H1 (cell line): Measurements from ENCODE around the gene MKRN1. TPM values are rescaled to one million over a fixed set of nuclear protein-coding genes. Genes with fewer than 3 reads are reported as not detected.

Source experiments
- CTCF ChIA-PET: fragments of 300-600 bp; sonication (Branson Sonifier 250); formaldehyde crosslinking; loops from one replicate; lab custom pipeline; 2021; ENCODE audit not compliant: partially characterized antibody; lab: Charles Lee
- POLR2A ChIA-PET: fragments of 300-600 bp; sonication (Branson Sonifier 250); formaldehyde crosslinking; loops from one replicate; lab custom pipeline; 2021; ENCODE audit warnings: inconsistent platforms; ENCODE audit not compliant: partially characterized antibody; lab: Charles Lee
- DNase-seq, 2 experiments: peaks; one replicate each; pipeline versions ENCODE4 v3.0.0 to v3.0.0-alpha.2; 2010 to 2022; ENCODE audit warnings: low spot score in 2 of 2, low read depth in 1 of 2, mixed read lengths in 1 of 2
- FAIRE-seq: peaks from 2 replicates; lab custom pipeline; 2011; peaks lifted over from hg19 to GRCh38; lab: Jason Lieb, UNC
- H2AFZ ChIP-seq: 2 replicates; pipeline ENCODE4 v1.8.1; 2012; ENCODE audit warnings: low read length, inconsistent platforms
- H2AK5ac ChIP-seq: 2 replicates; pipeline ENCODE4 v1.6.1; 2013; ENCODE audit warnings: low read depth, low read length
- H2BK120ac ChIP-seq: replicated peaks from 2 replicates; pipeline ENCODE3; 2013; ENCODE audit warnings: low read depth, low read length, inconsistent platforms
- H2BK12ac ChIP-seq: 2 replicates; pipeline ENCODE4 v1.6.1; 2013; ENCODE audit warnings: low read depth, low read length
- H2BK15ac ChIP-seq: 2 replicates; pipeline ENCODE4 v1.6.1; 2013; ENCODE audit warnings: low read length
- H2BK20ac ChIP-seq: 2 replicates; pipeline ENCODE4 v1.6.1; 2013; ENCODE audit warnings: low read length
- H2BK5ac ChIP-seq: 2 replicates; pipeline ENCODE4 v1.6.1; 2013; ENCODE audit warnings: low read depth, low read length
- H3K14ac ChIP-seq: 2 replicates; pipeline ENCODE4 v1.6.1; 2013; ENCODE audit warnings: inconsistent platforms; ENCODE audit not compliant: insufficient read length
- H3K18ac ChIP-seq: 2 replicates; pipeline ENCODE4 v1.6.1; 2013; ENCODE audit warnings: low read length; ENCODE audit errors: extremely low read depth
- H3K23ac ChIP-seq: 2 replicates; pipeline ENCODE4 v1.6.1; 2013; ENCODE audit warnings: inconsistent platforms; ENCODE audit not compliant: insufficient read length
- H3K23me2 ChIP-seq: 2 replicates; pipeline ENCODE4 v1.6.1; 2013; ENCODE audit warnings: low read depth, low read length
- H3K27ac ChIP-seq: 2 replicates; pipeline ENCODE4 v1.6.1; 2011; ENCODE audit warnings: low read depth, low read length, inconsistent platforms
- H3K27me3 ChIP-seq, 4 experiments: replicated peaks in 1 of 4; 1 replicate in 1 of 4; 2 replicates in 3 of 4; pipeline versions ENCODE4 v1.6.1 to v1.8.1; 2011 to 2013; ENCODE audit warnings: low read length in 3 of 4, mild to moderate bottlenecking in 3 of 4, inconsistent platforms in 2 of 4, mixed read lengths in 2 of 4, moderate library complexity in 1 of 4; ENCODE audit not compliant: control insufficient read depth in 3 of 4, insufficient read depth in 3 of 4; ENCODE audit errors: extremely low read depth in 1 of 4
- H3K36me3 ChIP-seq, 4 experiments: 2 replicates each; pipeline versions ENCODE4 v1.6.1 to v1.8.1; 2011 to 2013; ENCODE audit warnings: mild to moderate bottlenecking in 4 of 4, low read length in 3 of 4, moderate library complexity in 2 of 4, control low read depth in 1 of 4, inconsistent platforms in 1 of 4; ENCODE audit not compliant: insufficient read depth in 4 of 4, control insufficient read depth in 2 of 4
- H3K4ac ChIP-seq: replicated peaks from 2 replicates; pipeline ENCODE3; 2013; ENCODE audit warnings: low read length, low read depth, mixed read lengths, inconsistent platforms; ENCODE audit not compliant: insufficient read length
- H3K4me1 ChIP-seq, 4 experiments: replicated peaks in 1 of 4; 1 replicate in 1 of 4; 2 replicates in 3 of 4; pipeline versions ENCODE4 v1.6.1 to v1.8.1; 2011 to 2013; ENCODE audit warnings: low read length in 3 of 4, inconsistent platforms in 2 of 4, mixed read lengths in 1 of 4; ENCODE audit not compliant: insufficient read depth in 4 of 4, control insufficient read depth in 3 of 4
- H3K4me2 ChIP-seq, 2 experiments: 2 replicates each; pipeline versions ENCODE4 v1.6.1 to v1.8.1; 2011 to 2013; ENCODE audit warnings: low read depth in 2 of 2, low read length in 2 of 2, control low read depth in 1 of 2, inconsistent platforms in 1 of 2, mild to moderate bottlenecking in 1 of 2; ENCODE audit not compliant: insufficient read depth in 1 of 2
- H3K4me3 ChIP-seq, 4 experiments: fragments of 200-600, 300-600 bp in 1 of 4; sonication (generic), shearing (Covaris generic), sonication (Bioruptor Twin) in 1 of 4; 2 replicates each; pipeline versions ENCODE4 v1.5.1 to v1.8.1; 2011 to 2016; ENCODE audit warnings: low read length in 4 of 4, low read depth in 3 of 4, control low read depth in 2 of 4, inconsistent platforms in 2 of 4, mild to moderate bottlenecking in 2 of 4, mixed read lengths in 1 of 4, moderate library complexity in 1 of 4; ENCODE audit not compliant: insufficient read depth in 2 of 4; ENCODE audit errors: extremely low read depth in 1 of 4
- H3K56ac ChIP-seq: replicated peaks from 2 replicates; pipeline ENCODE3; 2013; ENCODE audit warnings: low read depth, mild to moderate bottlenecking, mixed read lengths, low read length, inconsistent platforms; ENCODE audit not compliant: insufficient read length
- H3K79me1 ChIP-seq: 2 replicates; pipeline ENCODE4 v1.6.1; 2013; ENCODE audit warnings: low read depth, low read length, control low read depth
- H3K79me2 ChIP-seq, 2 experiments: 2 replicates each; pipeline versions ENCODE4 v1.6.1 to v1.8.1; 2012 to 2013; ENCODE audit warnings: low read length in 2 of 2, mild to moderate bottlenecking in 2 of 2, inconsistent platforms in 1 of 2; ENCODE audit not compliant: insufficient read depth in 2 of 2, control insufficient read depth in 1 of 2
- H3K9ac ChIP-seq, 4 experiments: replicated peaks in 1 of 4; 1 replicate in 1 of 4; 2 replicates in 3 of 4; pipeline versions ENCODE4 v1.6.1 to v1.8.1; 2011 to 2013; ENCODE audit warnings: low read depth in 3 of 4, low read length in 3 of 4, control low read depth in 2 of 4, mild to moderate bottlenecking in 2 of 4, moderate library complexity in 2 of 4, inconsistent platforms in 1 of 4; ENCODE audit errors: extremely low read depth in 1 of 4
- H3K9me3 ChIP-seq, 2 experiments: 2 replicates each; pipeline versions ENCODE4 v1.6.1 to v1.8.1; 2012 to 2013; ENCODE audit warnings: mild to moderate bottlenecking in 2 of 2, moderate library complexity in 2 of 2, control low read depth in 1 of 2, inconsistent platforms in 1 of 2, low read depth in 1 of 2, low read length in 1 of 2, mixed read lengths in 1 of 2; ENCODE audit not compliant: insufficient read depth in 2 of 2
- H4K20me1 ChIP-seq, 2 experiments: replicated peaks in 1 of 2; 2 replicates each; pipeline versions ENCODE3 to v1.8.1; 2011 to 2013; ENCODE audit warnings: inconsistent platforms in 2 of 2, low read length in 2 of 2, mild to moderate bottlenecking in 1 of 2; ENCODE audit not compliant: insufficient read depth in 2 of 2, control insufficient read depth in 1 of 2
- H4K5ac ChIP-seq: 2 replicates; pipeline ENCODE4 v1.6.1; 2013; ENCODE audit warnings: low read length, low read depth, mixed read lengths, inconsistent platforms; ENCODE audit not compliant: insufficient read length
- H4K8ac ChIP-seq: 2 replicates; pipeline ENCODE4 v1.8.0; 2013; ENCODE audit warnings: mild to moderate bottlenecking, moderate library complexity, low read length, inconsistent platforms; ENCODE audit not compliant: insufficient read depth; ENCODE audit errors: extremely low read depth
- H4K91ac ChIP-seq: replicated peaks from 2 replicates; pipeline ENCODE3; 2013; ENCODE audit warnings: low read length, mixed read lengths, inconsistent platforms; ENCODE audit not compliant: insufficient read length
- BACH1 ChIP-seq: IDR thresholded peaks from 2 replicates; pipeline ENCODE4 v1.6.1; 2012; ENCODE audit warnings: low read length, improper control_type of control experiment
- BRCA1 ChIP-seq: IDR thresholded peaks from 2 replicates; pipeline ENCODE4 v1.6.1; 2012; ENCODE audit warnings: low read depth, low read length, improper control_type of control experiment
- CEBPB ChIP-seq: IDR thresholded peaks from 2 replicates; pipeline ENCODE4 v1.6.1; 2012; ENCODE audit warnings: low read depth, low read length
- HDAC2 ChIP-seq, 2 experiments: fragments of 300-600 bp in 1 of 2; sonication (generic) in 1 of 2; IDR thresholded peaks; 2 replicates each; pipeline ENCODE4 v1.6.1; 2011 to 2012; ENCODE audit warnings: low read depth in 2 of 2, low read length in 2 of 2, mild to moderate bottlenecking in 2 of 2, moderate library complexity in 2 of 2, borderline replicate concordance in 1 of 2, inconsistent platforms in 1 of 2
- JUN ChIP-seq: IDR thresholded peaks from 2 replicates; pipeline ENCODE4 v1.6.1; 2011; ENCODE audit warnings: low read depth, mild to moderate bottlenecking, improper control_type of control experiment, low read length
- JUND ChIP-seq: IDR thresholded peaks from 2 replicates; pipeline ENCODE4 v1.6.1; 2011; ENCODE audit warnings: mild to moderate bottlenecking, improper control_type of control experiment, low read length
- KDM1A ChIP-seq: fragments of 200-600, 300-600 bp; sonication (generic); IDR thresholded peaks from 2 replicates; pipeline ENCODE4 v1.7.1; 2016; ENCODE audit warnings: mild to moderate bottlenecking, low read length, borderline replicate concordance
- NANOG ChIP-seq: IDR thresholded peaks from 2 replicates; pipeline ENCODE4 v1.6.1; 2011; ENCODE audit warnings: low read length, low read depth, mild to moderate bottlenecking, inconsistent platforms; ENCODE audit not compliant: insufficient read depth, poor library complexity, severe bottlenecking
- NRF1 ChIP-seq: IDR thresholded peaks from 2 replicates; pipeline ENCODE4 v1.6.1; 2011; ENCODE audit warnings: mild to moderate bottlenecking, low read depth, low read length, improper control_type of control experiment
- POLR2AphosphoS5 ChIP-seq: IDR thresholded peaks from 2 replicates; pipeline ENCODE4 v1.6.1; 2011; ENCODE audit warnings: low read depth, low read length
- SRF ChIP-seq: IDR thresholded peaks from 2 replicates; pipeline ENCODE4 v1.6.1; 2011; ENCODE audit warnings: mild to moderate bottlenecking, low read depth, low read length, moderate library complexity
- TBP ChIP-seq: IDR thresholded peaks from 2 replicates; pipeline ENCODE4 v1.6.1; 2011; ENCODE audit warnings: low read depth, low read length, improper control_type of control experiment
- ZNF274 ChIP-seq: IDR thresholded peaks from 2 replicates; pipeline ENCODE4 v1.7.0; 2012; ENCODE audit warnings: low read length, borderline replicate concordance; ENCODE audit errors: extremely low read depth
- WGBS, 2 experiments: shearing (Covaris generic) in 1 of 2; methylation state at CpG; one replicate each; pipeline versions ENCODE4 v1.1.6 to v1.1.7; 2013 to 2015; ENCODE audit warnings: low lambda C conversion rate in 2 of 2, mixed read lengths in 2 of 2, inconsistent platforms in 1 of 2, low coverage in 1 of 2, missing lambda C conversion rate in 1 of 2; ENCODE audit not compliant: insufficient replicate concordance in 2 of 2, insufficient coverage in 1 of 2, insufficient read length in 1 of 2; ENCODE audit errors: extremely low coverage in 1 of 2, missing lambda C conversion rate in 1 of 2; 5-methylcytosine and 5-hydroxymethylcytosine counted together
- polyA plus RNA-seq, 7 experiments: library from polyadenylated mRNA; depleted of rRNA in 3 of 7; stranded (reverse) in 5 of 7; unstranded in 2 of 7; fragments of >200 nt in 5 of 7; fragments of 200-250 nt in 2 of 7; gene quantifications; 1 replicate in 5 of 7; 2 replicates in 1 of 7; 4 replicates in 1 of 7; pipeline versions ENCODE4 v1.2.1 to v1.2.3, GENCODE V29; 2011 to 2013; ENCODE audit warnings: missing spikeins in 2 of 7, mixed read lengths in 2 of 7
- total RNA-seq: library from RNA; stranded (reverse); fragmentation: NEBNext Ultra II Directional; extraction: Animal tissue kit (Norgen Biotek cat#: 25700); gene quantifications from 2 replicates; pipeline ENCODE4 v1.2.1, GENCODE V29; 2021

The MKRN1 gene
- total and polyA plus RNA-seq, 2 of the 8 experiments (the other 6 are each of a cell fraction or from before 2014, with no cell fraction given): 46.2 to 99.6 TPM

DNA sequence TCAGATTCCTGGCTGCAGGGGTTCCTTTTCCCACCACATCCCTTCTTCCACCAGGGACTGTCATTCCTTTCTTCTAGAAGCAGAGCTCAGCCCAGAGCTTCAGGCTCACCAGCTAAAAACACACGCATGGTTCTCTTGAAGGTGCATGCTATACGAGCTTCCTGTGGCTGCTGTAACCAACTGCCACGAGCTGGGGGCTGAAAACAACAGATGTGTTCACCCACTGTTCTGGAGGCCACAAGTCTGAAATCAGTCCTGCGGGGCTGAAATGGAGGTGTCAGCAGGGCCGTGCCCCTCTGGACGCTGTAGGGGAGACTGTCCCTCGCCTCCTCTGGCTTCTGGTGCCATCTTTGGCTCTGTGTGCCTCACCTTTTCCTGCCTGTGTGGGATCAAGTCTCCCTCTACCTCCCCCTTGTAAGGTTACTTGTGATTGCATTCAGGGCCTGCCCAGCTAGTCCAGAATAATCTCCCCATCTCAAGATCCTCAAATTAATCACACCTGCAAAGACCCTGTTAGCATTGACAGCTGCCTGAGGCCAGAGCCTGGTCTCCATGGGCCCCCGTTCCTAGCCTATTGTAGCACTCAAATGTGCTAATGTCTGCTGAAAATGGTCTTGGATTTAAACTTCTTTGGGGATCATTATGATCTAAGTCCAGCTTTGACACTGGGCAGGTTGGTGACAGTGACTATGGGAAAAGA is 61.7 kb downstream of the MKRN1 start:
- no peaks in the 10 kb centered on the region for H3K4me1 ChIP-seq
- H2BK15ac ChIP-seq: no peak overlapping the region
- no peaks in the 10 kb centered on the region for H3K79me1 ChIP-seq
- no peak overlapping the region for H2BK20ac ChIP-seq
- no peaks in the 10 kb centered on the region for H3K9me3 ChIP-seq
- H4K91ac ChIP-seq: no peak overlapping the region
- no peak overlapping the region for H4K5ac ChIP-seq
- no peaks in the 10 kb centered on the region for H3K79me2 ChIP-seq
- no peak overlapping the region for H2AFZ ChIP-seq
- H4K20me1 ChIP-seq: no peaks in the 10 kb centered on the region
- H2BK120ac ChIP-seq: no peak overlapping the region
- H3K18ac ChIP-seq: no peak overlapping the region
- H3K56ac ChIP-seq: no peak overlapping the region
- no peak overlapping the region for H3K14ac ChIP-seq
- ChIA-PET CTCF (interaction anchor here (0.6 to 2.0 kb wide), 6 partner anchors 23 to 270 kb away, joined by 3 to 8 read pairs (median 4); no protein-coding TSS in a partner anchor), POLR2A (interaction anchor here (0.6 to 1.5 kb wide), 3 partner anchors 9 to 787 kb away, joined by 3 read pairs; no protein-coding TSS in a partner anchor)
- no peak overlapping the region for H3K4me3 ChIP-seq
- H3K27me3 ChIP-seq: no peaks in the 10 kb centered on the region
- 0 out of 2 replicates have a peak, but pooled peaks cover 1% of the 10 kb centered on the region for H3K23me2 ChIP-seq
- no peak overlapping the region for H3K9ac ChIP-seq
- DNase-seq: no peak
- peaks cover 0 to 3% (median 0%) of the 10 kb centered on the region in 4 experiments; a peak in 1 of 8 replicates for H3K36me3 ChIP-seq
- no peak overlapping the region; the same call in 1 of the 2 replicates for H4K8ac ChIP-seq
- H3K23ac ChIP-seq: no peak overlapping the region
- no peak overlapping the region for H3K4me2 ChIP-seq
- WGBS, 2 experiments: 88% methylated on average over 8 of the region's 8 CpGs; no CpG with 5 or more reads in 1 of the 2 experiments
- no peak overlapping the region for H2BK5ac ChIP-seq
- H2BK12ac ChIP-seq: no peak overlapping the region
- H3K4ac ChIP-seq: no peak overlapping the region
- no peak overlapping the region for H2AK5ac ChIP-seq
- FAIRE-seq: no peak
- no peak overlapping the region for H3K27ac ChIP-seq
- TF ChIP-seq CEBPB: no peak
- no peak for TF ChIP-seq NRF1
- no peak for TF ChIP-seq BACH1
- no peak for TF ChIP-seq HDAC2 (IDR thresholded peaks at IDR 0.05; ENCODE audit: borderline replicate concordance in 1 of 2, low read depth in 2 of 2, low read length in 2 of 2)
- no peak for TF ChIP-seq BRCA1
- TF ChIP-seq TBP: no peak
- no peak for TF ChIP-seq KDM1A
- no peak for TF ChIP-seq SRF
- TF ChIP-seq JUN: no peak
- no peak for TF ChIP-seq JUND
- TF ChIP-seq ZNF274: no peak
- no peak for TF ChIP-seq POLR2AphosphoS5
- no peak for TF ChIP-seq NANOG
